Loucy (cell line): ENCODE results near the gene ACAA2.

Source experiments
- H2AFZ ChIP-seq: fragments of 200-600 bp; sonication (generic); 2 replicates; pipeline ENCODE4 v1.6.0; 2016; ENCODE audit warnings: antibody characterized with exemption, mild to moderate bottlenecking, low read length, moderate library complexity
- H3F3A ChIP-seq: fragments of 200-600 bp; 2 replicates; pipeline ENCODE4 v1.6.0; 2016; ENCODE audit warnings: antibody characterized with exemption, low read depth, mild to moderate bottlenecking
- H3K27me3 ChIP-seq: fragments of 200-600 bp; sonication (generic); 2 replicates; pipeline ENCODE4 v1.6.1; 2014; ENCODE audit warnings: low read length, mild to moderate bottlenecking; ENCODE audit not compliant: insufficient read depth, poor library complexity, severe bottlenecking
- H3K36me3 ChIP-seq: fragments of 200-600 bp; sonication (generic); 2 replicates; pipeline ENCODE4 v1.6.1; 2016; ENCODE audit warnings: low read length; ENCODE audit not compliant: insufficient read depth
- H3K4me1 ChIP-seq: fragments of 200-600 bp; sonication (generic); 2 replicates; pipeline ENCODE4 v1.5.1; 2014; ENCODE audit warnings: low read length, mild to moderate bottlenecking; ENCODE audit not compliant: insufficient read depth, poor library complexity, severe bottlenecking
- H3K4me2 ChIP-seq: fragments of 200-600 bp; sonication (generic); 2 replicates; pipeline ENCODE4 v1.6.0; 2014; ENCODE audit warnings: antibody characterized with exemption, low read length, low read depth, mild to moderate bottlenecking; ENCODE audit not compliant: poor library complexity, severe bottlenecking
- H3K4me3 ChIP-seq: fragments of 200-600 bp; sonication (generic); 2 replicates; pipeline ENCODE4 v1.5.1; 2014; ENCODE audit warnings: low read length, mild to moderate bottlenecking, mixed read lengths; ENCODE audit not compliant: poor library complexity, severe bottlenecking
- H3K79me2 ChIP-seq: fragments of 200-600 bp; sonication (generic); 2 replicates; pipeline ENCODE4 v1.6.1; 2014; ENCODE audit warnings: low read length; ENCODE audit not compliant: insufficient read depth
- H3K9ac ChIP-seq: fragments of 200-600 bp; sonication (generic); 2 replicates; pipeline ENCODE4 v1.6.0; 2014; ENCODE audit warnings: mild to moderate bottlenecking, low read depth, low read length, moderate library complexity; ENCODE audit not compliant: poor library complexity, severe bottlenecking
- H3K9me2 ChIP-seq: fragments of 200-600 bp; sonication (generic); replicated peaks from 2 replicates; pipeline ENCODE4 v1.6.1; 2016; ENCODE audit warnings: low read depth, low read length, mixed read lengths
- H3K9me3 ChIP-seq: fragments of 200-600 bp; sonication (generic); 2 replicates; pipeline ENCODE4 v1.6.1; 2014; ENCODE audit warnings: mild to moderate bottlenecking, antibody characterized with exemption, low read length, low read depth; ENCODE audit not compliant: insufficient read depth
- H4K20me1 ChIP-seq: fragments of 200-600 bp; sonication (generic); 2 replicates; pipeline ENCODE4 v1.6.0; 2014; ENCODE audit warnings: antibody characterized with exemption, low read length, mild to moderate bottlenecking; ENCODE audit not compliant: insufficient read depth, poor library complexity, severe bottlenecking
- CTCF ChIP-seq: fragments of 200-600 bp; sonication (generic); conservative IDR thresholded peaks from 2 replicates; pipeline ENCODE4 v1.5.1; 2014; ENCODE audit warnings: mild to moderate bottlenecking, antibody characterized with exemption, low read length
- EZH2phosphoT487 ChIP-seq: fragments of 200-600 bp; IDR thresholded peaks from 2 replicates; pipeline ENCODE4 v1.6.1; 2018; ENCODE audit warnings: antibody characterized with exemption, mild to moderate bottlenecking, moderate library complexity, borderline replicate concordance

Gene ACAA2

GRCh38 chr18:49851624-49852023, 38.3 kb upstream of the ACAA2 start:
- H3K27me3 ChIP-seq, result no peaks in the 10 kb centered on the region
- no peak overlapping the region for H3K4me2 ChIP-seq
- no peaks in the 10 kb centered on the region for H3K9me2 ChIP-seq
- no peaks in the 10 kb centered on the region for H3K79me2 ChIP-seq
- H3F3A ChIP-seq, result no peaks in the 10 kb centered on the region
- no peak overlapping the region for H3K4me3 ChIP-seq
- H3K4me1 ChIP-seq, result no peaks in the 10 kb centered on the region
- H3K9me3 ChIP-seq, result no peaks in the 10 kb centered on the region
- no peaks in the 10 kb centered on the region for H4K20me1 ChIP-seq
- TF ChIP-seq EZH2phosphoT487 (no peak), CTCF (no peak)
- H2AFZ ChIP-seq, result no peak overlapping the region
- no peak overlapping the region for H3K9ac ChIP-seq
- no peaks in the 10 kb centered on the region for H3K36me3 ChIP-seq

GRCh38 chr18:49850636-49851035, 37.3 kb upstream of the ACAA2 start:
- H3K36me3 ChIP-seq, result no peaks in the 10 kb centered on the region
- no peaks in the 10 kb centered on the region for H4K20me1 ChIP-seq
- H3K4me1 ChIP-seq, result no peaks in the 10 kb centered on the region
- no peaks in the 10 kb centered on the region for H3F3A ChIP-seq
- no peaks in the 10 kb centered on the region for H3K27me3 ChIP-seq
- no peaks in the 10 kb centered on the region for H3K79me2 ChIP-seq
- H3K9ac ChIP-seq, result no peak overlapping the region
- no peak overlapping the region for H2AFZ ChIP-seq
- H3K4me2 ChIP-seq, result no peak overlapping the region
- H3K9me2 ChIP-seq, result no peaks in the 10 kb centered on the region
- no peaks in the 10 kb centered on the region for H3K9me3 ChIP-seq
- no peak overlapping the region for H3K4me3 ChIP-seq
- TF ChIP-seq EZH2phosphoT487 (no peak), CTCF (no peak)

- Histone ChIP-seq H3K9me2 (no peaks in the 10 kb centered on the region), H3K4me1 (no peaks in the 10 kb centered on the region), H3K4me3 (no peak overlapping the region), H4K20me1 (no peaks in the 10 kb centered on the region), H2AFZ (no peak overlapping the region), H3K36me3 (no peaks in the 10 kb centered on the region), H3K27me3 (no peaks in the 10 kb centered on the region), H3K79me2 (no peaks in the 10 kb centered on the region), H3F3A (no peaks in the 10 kb centered on the region), H3K9me3 (no peaks in the 10 kb centered on the region), H3K9ac (no peak overlapping the region), H3K4me2 (no peak overlapping the region)
- TF ChIP-seq EZH2phosphoT487, result no peak
- no peak for TF ChIP-seq CTCF
These were observed 36.2 kb upstream of the ACAA2 start for GRCh38 chr18:49849331-49850217.
